IPS-20b (cell line): ENCODE results near the gene ATP2C1.

ENCODE experiments used
- H3K27ac ChIP-seq: one replicate; pipeline ENCODE4 v1.5.1; 2013; ENCODE audit warnings: low read length
- H3K27me3 ChIP-seq: 2 replicates; pipeline ENCODE4 v1.6.1; 2013; ENCODE audit warnings: mild to moderate bottlenecking, low read length, inconsistent platforms; ENCODE audit not compliant: insufficient read depth
- H3K36me3 ChIP-seq: 2 replicates; pipeline ENCODE4 v1.6.1; 2013; ENCODE audit warnings: low read depth, mild to moderate bottlenecking, inconsistent platforms, low read length, moderate library complexity; ENCODE audit not compliant: insufficient read depth
- H3K4me1 ChIP-seq: 2 replicates; pipeline ENCODE4 v1.6.1; 2013; ENCODE audit warnings: mild to moderate bottlenecking, control low read depth, inconsistent platforms, low read length, moderate library complexity; ENCODE audit not compliant: insufficient read depth
- H3K4me3 ChIP-seq: 2 replicates; pipeline ENCODE4 v1.5.1; 2013; ENCODE audit warnings: mild to moderate bottlenecking, low read length, inconsistent platforms
- H3K9ac ChIP-seq: 2 replicates; pipeline ENCODE4 v1.6.1; 2013; ENCODE audit warnings: low read depth, mild to moderate bottlenecking, inconsistent platforms, low read length, moderate library complexity
- H3K9me3 ChIP-seq: 2 replicates; pipeline ENCODE4 v1.6.1; 2013; ENCODE audit warnings: mild to moderate bottlenecking, low read depth, low read length, inconsistent platforms; ENCODE audit not compliant: insufficient read depth

ATP2C1 gene

DNA sequence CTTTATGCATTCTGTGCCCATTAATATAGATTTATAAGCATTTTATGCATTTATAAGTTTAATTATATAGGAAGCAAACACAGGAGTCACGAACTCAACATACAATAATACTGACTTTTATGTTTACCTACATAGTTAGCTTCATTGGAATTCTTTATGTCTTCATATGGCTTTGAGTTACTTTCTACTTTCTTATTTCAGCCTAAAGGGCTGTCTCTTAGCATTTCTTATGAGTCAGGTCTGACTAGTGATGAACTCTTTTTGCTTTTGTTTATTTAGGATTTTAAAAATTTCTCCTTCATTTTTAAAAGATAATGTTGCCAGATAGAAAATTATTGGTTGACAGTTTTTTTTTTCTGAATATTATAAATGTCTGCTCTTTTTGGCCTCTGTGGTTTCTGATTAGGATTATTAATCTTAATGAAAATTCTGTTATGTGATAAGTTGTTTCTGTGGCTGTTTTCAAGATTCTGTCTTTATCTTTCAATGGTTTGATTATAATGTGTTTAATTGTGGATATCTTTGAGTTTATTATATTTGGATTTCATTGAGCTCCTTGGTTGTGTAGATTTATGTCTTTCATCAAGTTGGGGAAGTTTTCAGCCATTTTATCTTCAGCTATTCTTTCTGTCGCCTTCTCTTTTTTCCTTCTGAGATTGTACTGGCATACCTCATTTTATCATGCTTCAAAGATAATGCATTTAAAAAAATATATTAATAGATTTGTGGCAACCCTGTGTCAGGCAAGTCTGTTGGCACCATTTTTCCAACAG, 54.3 kb downstream of the ATP2C1 start:
- Histone ChIP-seq H3K27me3 (no peaks in the 10 kb centered on the region), H3K4me3 (no peak overlapping the region), H3K4me1 (no peaks in the 10 kb centered on the region; the same call in 1 of the 2 replicates), H3K27ac (no peak overlapping the region), H3K36me3 (peaks cover 51% of the 10 kb centered on the region; the same call in 1 of the 2 replicates), H3K9me3 (no peaks in the 10 kb centered on the region), H3K9ac (no peak overlapping the region)

GRCh38 chr3:130948929-130949328, 55.0 kb downstream of the ATP2C1 start:
- H3K4me1 ChIP-seq, result no peaks in the 10 kb centered on the region; the same call in 1 of the 2 replicates
- H3K36me3 ChIP-seq, result peaks cover 57% of the 10 kb centered on the region; the same call in 1 of the 2 replicates
- no peak overlapping the region for H3K9ac ChIP-seq
- no peak overlapping the region for H3K27ac ChIP-seq
- H3K4me3 ChIP-seq, result no peak overlapping the region
- H3K9me3 ChIP-seq, result no peaks in the 10 kb centered on the region
- no peaks in the 10 kb centered on the region for H3K27me3 ChIP-seq

- Histone ChIP-seq H3K4me1 (no peaks in the 10 kb centered on the region; the same call in 1 of the 2 replicates), H3K36me3 (peaks cover 63% of the 10 kb centered on the region), H3K27me3 (no peaks in the 10 kb centered on the region), H3K9ac (no peak overlapping the region), H3K4me3 (no peak overlapping the region), H3K9me3 (no peaks in the 10 kb centered on the region), H3K27ac (no peak overlapping the region)
Measured at GRCh38 chr3:130950124-130950523, 56.2 kb downstream of the ATP2C1 start.

DNA sequence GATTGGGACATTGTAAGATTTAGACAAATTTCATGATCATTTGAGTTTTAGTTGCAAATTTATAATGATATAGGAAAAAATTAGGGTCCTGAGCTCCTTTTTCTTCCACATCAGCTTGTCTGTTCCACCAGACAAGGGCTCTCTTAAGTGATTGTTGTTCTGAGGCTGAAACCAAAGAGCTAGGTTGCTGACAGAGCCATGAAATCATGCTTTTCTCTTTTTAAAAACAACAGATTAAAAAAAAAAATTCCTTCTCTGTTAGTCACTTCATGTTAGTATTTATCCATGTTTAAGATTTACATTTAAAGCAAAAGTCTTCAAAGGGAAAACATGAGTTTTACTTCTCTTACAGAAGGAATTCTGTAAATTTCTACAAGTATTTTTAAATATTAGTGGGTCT, 56.8 kb downstream of the ATP2C1 start:
- Histone ChIP-seq H3K9ac (no peak overlapping the region), H3K36me3 (peaks cover 68% of the 10 kb centered on the region), H3K27ac (no peak overlapping the region), H3K4me1 (no peaks in the 10 kb centered on the region; the same call in 1 of the 2 replicates), H3K27me3 (no peaks in the 10 kb centered on the region), H3K9me3 (no peaks in the 10 kb centered on the region), H3K4me3 (no peak overlapping the region)

DNA sequence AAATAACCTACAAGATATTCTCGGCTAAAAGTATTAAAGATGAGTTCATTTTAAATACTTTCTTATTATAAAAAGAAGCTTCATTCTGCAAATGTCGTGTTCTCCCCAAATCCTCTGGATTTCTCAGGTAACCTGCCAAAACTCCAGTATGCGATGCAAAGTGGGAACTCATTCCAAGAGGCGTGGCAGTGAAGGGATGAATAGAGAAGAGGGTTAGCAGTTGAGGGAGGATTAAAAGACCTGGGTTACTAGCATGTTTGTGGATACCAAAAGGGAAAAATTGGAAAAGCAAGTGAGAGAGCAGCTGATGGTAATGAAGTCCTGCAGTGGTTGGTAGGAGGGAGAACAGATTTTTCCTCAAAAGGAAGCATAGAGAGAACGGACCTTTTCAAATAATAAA, 61.6 kb downstream of the ATP2C1 start:
- no peak overlapping the region for H3K9ac ChIP-seq
- H3K27ac ChIP-seq, result no peak overlapping the region
- H3K9me3 ChIP-seq, result no peaks in the 10 kb centered on the region
- no peaks in the 10 kb centered on the region for H3K27me3 ChIP-seq
- H3K36me3 ChIP-seq, result peaks cover 63% of the 10 kb centered on the region
- no peak overlapping the region for H3K4me3 ChIP-seq
- H3K4me1 ChIP-seq, result no peaks in the 10 kb centered on the region; the same call in 1 of the 2 replicates

DNA sequence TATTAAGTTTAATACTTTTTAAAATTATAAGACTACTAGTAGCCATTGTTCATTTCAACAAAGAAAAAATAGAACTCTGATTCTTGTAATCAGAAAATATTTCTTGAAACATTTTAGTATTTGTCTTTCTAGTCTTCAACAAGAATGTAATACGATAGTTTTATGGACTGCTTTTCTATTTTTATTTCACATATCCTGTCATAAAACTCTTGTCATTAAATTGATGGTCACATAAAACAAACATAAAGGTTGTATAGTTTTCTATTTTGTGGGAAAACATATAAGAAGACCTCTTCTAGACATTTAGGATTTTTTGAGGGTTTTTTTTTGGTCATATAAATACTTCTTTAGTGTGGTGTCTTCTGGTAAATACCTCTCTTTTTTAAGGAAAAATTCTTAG, 62.4 kb downstream of the ATP2C1 start:
- H3K27ac ChIP-seq, result no peak overlapping the region
- H3K9ac ChIP-seq, result no peak overlapping the region
- no peaks in the 10 kb centered on the region for H3K9me3 ChIP-seq
- H3K36me3 ChIP-seq, result peaks cover 70% of the 10 kb centered on the region
- no peak overlapping the region for H3K4me3 ChIP-seq
- H3K27me3 ChIP-seq, result no peaks in the 10 kb centered on the region
- H3K4me1 ChIP-seq, result no peaks in the 10 kb centered on the region; the same call in 1 of the 2 replicates

DNA sequence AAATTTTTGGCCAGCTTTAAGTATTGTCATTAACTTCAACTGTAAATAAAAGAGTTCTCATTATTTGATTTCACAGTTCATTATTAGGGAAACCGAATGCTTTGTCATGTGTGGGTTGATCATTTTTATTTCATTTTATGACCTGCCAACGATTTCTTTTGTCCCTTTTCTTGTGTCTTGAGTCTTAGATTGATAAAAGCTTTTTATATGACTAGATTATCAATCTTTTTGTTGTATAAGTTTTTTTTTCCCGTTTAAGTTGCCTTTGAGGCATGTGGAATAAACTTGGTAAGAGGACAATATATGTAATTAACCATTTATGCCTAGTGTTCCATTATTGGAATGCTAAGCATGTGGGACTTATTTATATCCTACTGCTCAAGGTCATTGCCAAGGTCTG, 62.8 kb downstream of the ATP2C1 start:
- peaks cover 74% of the 10 kb centered on the region for H3K36me3 ChIP-seq

GRCh38 chr3:130960139-130960795, 66.4 kb downstream of the ATP2C1 start:
- Histone ChIP-seq H3K4me1 (peaks cover 11% of the 10 kb centered on the region), H3K9ac (no peak overlapping the region; the same call in 1 of the 2 replicates), H3K4me3 (no peak overlapping the region), H3K27ac (no peak overlapping the region), H3K9me3 (no peaks in the 10 kb centered on the region), H3K36me3 (peaks cover 54% of the 10 kb centered on the region), H3K27me3 (no peaks in the 10 kb centered on the region)

More for the DNA sequence above, 62.8 kb downstream of the ATP2C1 start:
- no peaks in the 10 kb centered on the region for H3K9me3 ChIP-seq
- H3K27me3 ChIP-seq, result no peaks in the 10 kb centered on the region
- no peak overlapping the region for H3K27ac ChIP-seq
- no peaks in the 10 kb centered on the region; the same call in 1 of the 2 replicates for H3K4me1 ChIP-seq
- H3K4me3 ChIP-seq, result no peak overlapping the region
- H3K9ac ChIP-seq, result no peak overlapping the region

DNA sequence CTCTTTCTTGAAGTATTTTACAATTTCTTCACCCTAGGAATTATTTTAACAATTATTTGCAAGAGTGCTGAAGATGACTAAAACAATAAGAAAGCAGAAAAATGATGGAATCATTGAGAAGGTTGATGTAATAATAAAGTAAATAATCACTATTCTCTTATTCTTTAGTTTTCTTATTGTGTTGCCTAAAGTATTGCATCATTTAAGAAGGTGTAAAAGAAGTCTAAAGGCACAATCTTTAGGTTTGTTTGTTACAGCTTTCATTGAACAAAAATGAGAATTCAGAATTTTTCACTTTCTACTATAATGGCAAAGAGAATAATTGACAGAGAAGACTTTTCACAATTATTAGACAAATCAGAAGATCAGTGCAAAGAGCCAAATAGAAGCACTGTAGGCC, 67.6 kb downstream of the ATP2C1 start:
- Histone ChIP-seq H3K9me3 (no peaks in the 10 kb centered on the region), H3K4me3 (no peak overlapping the region), H3K27me3 (no peaks in the 10 kb centered on the region), H3K27ac (no peak overlapping the region), H3K36me3 (peaks cover 53% of the 10 kb centered on the region), H3K9ac (no peak overlapping the region), H3K4me1 (peaks cover 11% of the 10 kb centered on the region)

DNA sequence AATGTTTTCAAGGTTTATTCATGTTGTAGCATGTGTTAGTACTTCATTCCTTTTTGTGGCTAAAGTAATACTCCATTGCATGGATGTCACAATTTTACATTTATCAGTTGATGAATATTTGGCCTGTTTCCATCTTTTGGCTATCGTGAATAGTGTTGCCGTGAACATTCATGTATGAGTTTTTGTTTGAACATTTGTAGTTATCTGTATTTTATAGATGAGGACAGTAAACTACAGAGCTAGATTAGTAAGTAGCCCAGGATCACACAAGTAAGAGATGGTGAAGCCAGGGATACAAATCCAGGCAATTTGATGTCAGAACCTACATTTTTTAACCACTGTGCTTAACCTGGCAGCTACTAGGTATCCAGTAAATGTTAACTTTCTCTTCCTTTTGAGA, 69.6 kb downstream of the ATP2C1 start:
- peaks cover 11% of the 10 kb centered on the region for H3K4me1 ChIP-seq
- peaks cover 65% of the 10 kb centered on the region for H3K36me3 ChIP-seq
- no peak overlapping the region for H3K27ac ChIP-seq

GRCh38 chr3:130963878-130964277, 70.0 kb downstream of the ATP2C1 start:
- Histone ChIP-seq H3K4me3 (peak overlapping the region; percentile 31; the same call in 1 of the 2 replicates), H3K4me1 (peaks cover 11% of the 10 kb centered on the region), H3K36me3 (peaks cover 65% of the 10 kb centered on the region), H3K27me3 (no peaks in the 10 kb centered on the region), H3K9me3 (no peaks in the 10 kb centered on the region), H3K27ac (no peak overlapping the region), H3K9ac (peak overlapping the region; percentile 10; the same call in 1 of the 2 replicates)

More for the DNA sequence above, 69.6 kb downstream of the ATP2C1 start:
- H3K9ac ChIP-seq, result peak overlapping the region; percentile 10; the same call in 1 of the 2 replicates
- no peaks in the 10 kb centered on the region for H3K9me3 ChIP-seq
- no peaks in the 10 kb centered on the region for H3K27me3 ChIP-seq
- H3K4me3 ChIP-seq, result peak overlapping the region; percentile 31; the same call in 1 of the 2 replicates

GRCh38 chr3:130967281-130967680, 73.4 kb downstream of the ATP2C1 start:
- peaks cover 8% of the 10 kb centered on the region for H3K4me1 ChIP-seq
- H3K4me3 ChIP-seq, result no peak overlapping the region
- H3K27ac ChIP-seq, result no peak overlapping the region
- H3K9me3 ChIP-seq, result no peaks in the 10 kb centered on the region
- peaks cover 57% of the 10 kb centered on the region for H3K36me3 ChIP-seq
- H3K27me3 ChIP-seq, result no peaks in the 10 kb centered on the region
- no peak overlapping the region for H3K9ac ChIP-seq
